Cardiac muscle cell (in vitro differentiated cells and primary cell): ENCODE measurements around the gene MTPN. TPM values are rescaled to one million over a fixed set of nuclear protein-coding genes. Genes with fewer than 3 reads are reported as not detected.

Experiments
- DNase-seq, 2 donors: peaks; one replicate each; pipeline versions ENCODE4 v3.0.0 to v3.0.0-alpha.2; 2010 to 2017; ENCODE audit warnings: low read depth in 1 of 2, low spot score in 1 of 2
- H3K27ac ChIP-seq: fragments of 200-600 bp; sonication (generic); 2 replicates; pipeline ENCODE4 v1.5.1; 2016
- H3K27me3 ChIP-seq: fragments of 200-600 bp; sonication (generic); 2 replicates; pipeline ENCODE4 v1.6.0; 2016; ENCODE audit warnings: control low read depth
- H3K36me3 ChIP-seq: fragments of 200-600 bp; sonication (generic); 2 replicates; pipeline ENCODE4 v1.5.1; 2016; ENCODE audit warnings: control low read depth
- H3K4me1 ChIP-seq: fragments of 200-600 bp; sonication (generic); 2 replicates; pipeline ENCODE4 v1.8.1; 2017; ENCODE audit warnings: low read depth, mild to moderate bottlenecking, mixed run types
- H3K4me3 ChIP-seq: fragments of 200-600 bp; sonication (generic); 2 replicates; pipeline ENCODE4 v1.5.1; 2016; ENCODE audit warnings: mild to moderate bottlenecking
- H3K9me3 ChIP-seq: fragments of 200-600 bp; sonication (generic); 2 replicates; pipeline ENCODE4 v1.5.1; 2017; ENCODE audit warnings: low read depth, mild to moderate bottlenecking, control low read depth
- CTCF ChIP-seq: IDR thresholded peaks from 2 replicates; pipeline ENCODE4 v1.5.1; 2012; ENCODE audit warnings: low read depth, mild to moderate bottlenecking, low read length
- polyA plus RNA-seq: library from polyadenylated mRNA; unstranded; fragments of >200 nt; fragmentation: Nextera tagmentation; extraction: Ambion mirVana; gene quantifications from 2 replicates; pipeline ENCODE4 v1.2.1, GENCODE V29; 2016
- total RNA-seq: library from RNA; depleted of rRNA; stranded (reverse); fragments of >200 nt; gene quantifications from 2 replicates; pipeline ENCODE4 v1.2.3, GENCODE V29; 2016

The MTPN gene
- total and polyA plus RNA-seq, 2 experiments from 2014 or later, result 86.1 to 110 TPM

- no peak for DNase-seq
- Histone ChIP-seq H3K9me3 (no peaks in the 10 kb centered on the region), H3K27ac (no peak overlapping the region), H3K27me3 (no peaks in the 10 kb centered on the region), H3K4me1 (no peaks in the 10 kb centered on the region), H3K36me3 (no peaks in the 10 kb centered on the region), H3K4me3 (no peak overlapping the region)
- no peak for TF ChIP-seq CTCF
Measured at GRCh38 chr7:135888740-135889139, 88.4 kb downstream of the MTPN start.

GRCh38 chr7:135886345-135887132 is 90.6 kb downstream of the MTPN start:
- TF ChIP-seq CTCF, result no peak
- no peak for DNase-seq
- H3K27ac ChIP-seq, result no peak overlapping the region
- no peaks in the 10 kb centered on the region for H3K9me3 ChIP-seq
- no peaks in the 10 kb centered on the region for H3K27me3 ChIP-seq
- no peaks in the 10 kb centered on the region for H3K4me1 ChIP-seq
- no peak overlapping the region for H3K4me3 ChIP-seq
- no peaks in the 10 kb centered on the region for H3K36me3 ChIP-seq

GRCh38 chr7:135884495-135885232 is 92.5 kb downstream of the MTPN start:
- Histone ChIP-seq H3K4me1 (no peaks in the 10 kb centered on the region), H3K9me3 (no peaks in the 10 kb centered on the region), H3K4me3 (no peak overlapping the region), H3K36me3 (no peaks in the 10 kb centered on the region), H3K27ac (no peak overlapping the region), H3K27me3 (no peaks in the 10 kb centered on the region)
- DNase-seq, result no peak
- no peak for TF ChIP-seq CTCF

- DNase-seq, result peak in 1 of 2 donors; percentile 52
- Histone ChIP-seq H3K36me3 (no peaks in the 10 kb centered on the region), H3K9me3 (no peaks in the 10 kb centered on the region), H3K27ac (no peak overlapping the region), H3K4me3 (no peak overlapping the region), H3K27me3 (no peaks in the 10 kb centered on the region), H3K4me1 (no peaks in the 10 kb centered on the region)
- TF ChIP-seq CTCF, result no peak
Measured at GRCh38 chr7:135879233-135879632, 97.9 kb downstream of the MTPN start.

- DNase-seq, result no peak
- no peak for TF ChIP-seq CTCF
- Histone ChIP-seq H3K36me3 (no peaks in the 10 kb centered on the region), H3K4me3 (no peak overlapping the region), H3K27ac (no peak overlapping the region), H3K27me3 (no peaks in the 10 kb centered on the region), H3K9me3 (no peaks in the 10 kb centered on the region), H3K4me1 (no peaks in the 10 kb centered on the region)
Measured at GRCh38 chr7:135878284-135878683, 98.9 kb downstream of the MTPN start.
